Measurements from ENCODE around the gene CEP55.

GRCh38 chr10:93471110-93471651 lies 25.2 kb upstream of the CEP55 start:
- TF ChIP-seq CTCF (IDR thresholded peaks at IDR 0.05) = no peak
- no peak for TF ChIP-seq POLR2A (IDR thresholded peaks at IDR 0.05)
- peak; percentile 59 for TF ChIP-seq EP300 (IDR thresholded peaks at IDR 0.05; ENCODE audit: low read depth)
- TF ChIP-seq POLR2AphosphoS5 (IDR thresholded peaks at IDR 0.05) = peak; percentile 20 to 81 (median 72)

Data from transverse colon (tissue), 4 donors.